Measurements from ENCODE around the gene SEMA6C. TPM values are rescaled to one million over a fixed set of nuclear protein-coding genes. Genes with fewer than 3 reads are reported as not detected.

SEMA6C gene
- total RNA-seq, 1 experiment from 2014 or later = 8.2 TPM

- no peak for TF ChIP-seq POLR2A (IDR thresholded peaks at IDR 0.05; ENCODE audit: borderline replicate concordance, extremely low read depth, insufficient read depth, insufficient read length)
- TF ChIP-seq ELF1 (IDR thresholded peaks at IDR 0.05; ENCODE audit: borderline replicate concordance, low read depth) = no peak
- TF ChIP-seq ZBTB33 (IDR thresholded peaks at IDR 0.05; ENCODE audit: extremely low read depth, insufficient replicate concordance, low read length) = no peak
- no peak for TF ChIP-seq FOSL1 (IDR thresholded peaks at IDR 0.05; ENCODE audit: low read depth)
- TF ChIP-seq ZFX (IDR thresholded peaks at IDR 0.05) = no peak
- no peak for TF ChIP-seq POLR2AphosphoS5 (IDR thresholded peaks at IDR 0.05; ENCODE audit: low read depth, low read length)
- no peak for TF ChIP-seq EZH2phosphoT487 (IDR thresholded peaks at IDR 0.05; ENCODE audit: borderline replicate concordance)
- TF ChIP-seq ZNF274 (IDR thresholded peaks at IDR 0.05; ENCODE audit: low read depth, low read length) = no peak
- no peak for TF ChIP-seq SIN3A (IDR thresholded peaks at IDR 0.05; ENCODE audit: low read depth)
- TF ChIP-seq EGR1 (IDR thresholded peaks at IDR 0.05; ENCODE audit: low read depth) = no peak
- TF ChIP-seq MAX (IDR thresholded peaks at IDR 0.05) = no peak
- TF ChIP-seq REST (IDR thresholded peaks at IDR 0.05; ENCODE audit: low read depth) = no peak
- TF ChIP-seq TCF7L2 (IDR thresholded peaks at IDR 0.05; ENCODE audit: borderline replicate concordance, extremely low read depth, insufficient read depth, insufficient read length) = no peak
- TF ChIP-seq CTCF (IDR thresholded peaks at IDR 0.05 in 2 of 3, conservative IDR thresholded peaks at IDR 0.05 in 1 of 3; ENCODE audit: borderline replicate concordance in 1 of 3, insufficient read depth in 1 of 3, low read depth in 2 of 3, low read length in 2 of 3) = no peak
- TF ChIP-seq CEBPB (IDR thresholded peaks at IDR 0.05; ENCODE audit: low read depth) = no peak
- no peak for TF ChIP-seq YY1 (IDR thresholded peaks at IDR 0.05; ENCODE audit: extremely low read depth, insufficient replicate concordance, low read depth, low read length)
- TF ChIP-seq ATF3 (IDR thresholded peaks at IDR 0.05) = no peak
- TF ChIP-seq SRF (IDR thresholded peaks at IDR 0.05; ENCODE audit: low read depth) = no peak
- TF ChIP-seq CBX3 (IDR thresholded peaks at IDR 0.05; ENCODE audit: low read depth) = no peak
- peak overlapping the region; percentile 85 for H3K4me2 ChIP-seq (ENCODE audit: low read length)
- DNase-seq (ENCODE audit: low read depth, low spot score) (no peak), ATAC-seq (no peak; the same call in 1 of the 2 replicates)
- no peaks in the 10 kb centered on the region for H3K9me2 ChIP-seq (ENCODE audit: insufficient read depth)
- peaks cover 24% of the 10 kb centered on the region; the same call in 1 of the 2 replicates for H3K79me2 ChIP-seq (ENCODE audit: insufficient read depth, low read length)
- H3K36me3 ChIP-seq (ENCODE audit: control insufficient read depth in 1 of 2, insufficient read depth in 2 of 2, low read length in 2 of 2) = peaks cover 7 to 12% of the 10 kb centered on the region in 2 experiments; a peak in 3 of 4 replicates
- H3K27me3 ChIP-seq (ENCODE audit: insufficient read depth, low read length) = no peaks in the 10 kb centered on the region
- peak overlapping the region; percentile 50 for H3K27ac ChIP-seq (ENCODE audit: low read depth, low read length)
- H2AFZ ChIP-seq (ENCODE audit: low read depth, low read length, poor library complexity, severe bottlenecking) = no peak overlapping the region
- POLR2A ChIA-PET = no interaction called here
- RAD21 ChIA-PET (ENCODE audit: low non-redundant PET in 1 of 2, low total read pairs in 2 of 2, uncharacterized antibody in 2 of 2, unreplicated experiment in 2 of 2) = no interaction called here
- peak overlapping the region; percentile 83 to 88 for H3K4me3 ChIP-seq (replicated peaks in 1 of 2; ENCODE audit: low read depth in 1 of 2, low read length in 2 of 2)
- BruUV-seq (replicated peaks) = no TSS peak
- no peaks in the 10 kb centered on the region for H4K20me1 ChIP-seq (ENCODE audit: insufficient read depth)
- intact Hi-C loops (cut with micrococcal nuclease) = no loop called here
- H3K4me1 ChIP-seq (ENCODE audit: control insufficient read depth in 1 of 2, insufficient read depth in 2 of 2, low read length in 2 of 2) = peaks cover 11 to 19% of the 10 kb centered on the region in 2 experiments
- no peaks in the 10 kb centered on the region for H3K9me3 ChIP-seq (ENCODE audit: control insufficient read depth in 1 of 2, insufficient read depth in 1 of 2, low read depth in 1 of 2, low read length in 2 of 2)
- peak overlapping the region; percentile 84 for H3K9ac ChIP-seq (ENCODE audit: low read length)
- CTCF ChIA-PET = no interaction called here
These were observed 18.4 kb upstream of the SEMA6C start for GRCh38 chr1:151164732-151165280.

All from HCT116 (cell line).